GM18907 (cell line): ENCODE data around the gene GPATCH1.
"Not testable (repeated sequence)": the region's sequence is repeated elsewhere in the genome, so short reads cannot be mapped to it uniquely, and the experiment has no call there.

ENCODE experiments used
- ATAC-seq: cut with Tn5 transposase; IDR thresholded peaks from one replicate; pipeline ENCODE4 v1.9.1; 2021; ENCODE audit warnings: mild to moderate bottlenecking, moderate library complexity; ENCODE audit not compliant: unreplicated experiment

GPATCH1 gene

DNA sequence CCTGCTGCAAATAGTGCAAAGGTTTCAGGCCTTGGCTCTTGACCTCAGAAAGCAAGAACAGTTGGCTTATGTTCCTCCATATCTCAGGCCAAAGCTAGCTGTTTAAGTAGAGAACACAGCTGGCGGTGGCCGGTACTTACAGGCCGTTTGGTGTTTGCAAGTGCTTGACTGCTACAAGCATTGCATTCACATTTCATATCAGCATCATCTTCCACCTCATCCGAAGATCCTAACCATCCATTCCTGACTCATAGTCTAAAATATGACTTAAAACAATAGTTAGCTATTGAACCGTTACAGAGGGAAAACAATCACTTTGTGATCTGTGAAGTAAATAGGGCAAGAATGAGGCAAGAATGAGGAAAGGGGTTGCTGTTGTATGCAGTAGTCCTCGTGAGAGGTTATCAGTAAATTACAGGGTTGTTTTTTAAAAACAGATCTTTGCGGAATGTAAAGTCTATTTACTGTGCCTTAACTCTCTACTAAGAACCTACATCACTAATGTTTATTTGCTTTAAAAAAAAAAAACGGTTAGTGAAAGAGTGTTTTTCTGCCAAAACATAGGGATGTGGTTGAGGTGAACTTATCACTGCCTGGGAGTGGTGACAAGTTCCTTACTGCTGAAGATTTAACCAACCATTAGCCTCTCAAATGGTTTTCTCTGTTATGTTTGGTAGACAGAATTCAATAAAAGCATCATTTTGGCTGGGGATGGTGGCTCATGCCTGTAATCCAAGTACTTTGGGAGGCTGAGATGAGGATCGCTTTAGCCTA is 29.3 kb downstream of the GPATCH1 start:
- no peak for ATAC-seq

GRCh38 chr19:33111587-33111986 is 30.6 kb downstream of the GPATCH1 start:
- no peak for ATAC-seq

DNA sequence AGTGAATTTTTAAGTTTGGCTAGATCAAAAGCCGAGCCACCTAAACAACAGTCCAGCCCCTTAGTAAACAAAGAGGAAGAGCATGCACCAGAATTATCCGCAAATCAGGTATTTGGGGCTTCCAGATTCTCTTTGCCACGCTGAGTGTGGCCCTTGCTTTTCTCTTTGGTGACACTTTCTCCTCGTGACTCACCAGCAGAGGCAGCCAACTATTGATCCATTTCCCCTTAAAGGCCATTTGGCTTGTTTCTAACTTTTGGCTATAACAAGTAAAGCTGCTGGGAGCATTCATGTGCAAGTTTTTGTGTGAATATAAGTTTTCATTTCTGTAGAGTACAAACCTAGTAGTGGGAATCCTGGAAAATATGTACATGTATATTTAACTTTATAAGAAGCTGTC is 33.3 kb downstream of the GPATCH1 start:
- no peak for ATAC-seq

GRCh38 chr19:33117501-33117900 is 36.5 kb downstream of the GPATCH1 start:
- ATAC-seq, result no peak

DNA sequence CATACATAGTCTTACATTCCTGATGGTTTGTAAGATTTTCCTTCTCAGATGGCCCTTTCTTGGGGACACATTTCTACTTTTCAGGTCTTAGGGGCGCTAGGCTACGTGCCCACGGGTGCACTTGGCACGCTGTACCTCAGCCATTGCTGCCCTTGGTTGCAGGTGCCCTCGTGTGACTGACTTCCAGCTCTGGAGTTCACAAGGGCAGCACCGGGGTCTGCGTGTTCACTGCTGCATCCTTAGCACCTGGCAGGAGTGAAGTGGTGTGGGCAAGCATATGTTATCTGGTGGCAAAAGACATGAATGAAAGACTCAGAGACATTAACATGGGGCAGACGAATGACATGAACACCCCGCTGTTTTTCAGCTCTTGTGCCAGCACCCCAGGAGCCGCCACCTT is 37.7 kb downstream of the GPATCH1 start:
- no peak for ATAC-seq

DNA sequence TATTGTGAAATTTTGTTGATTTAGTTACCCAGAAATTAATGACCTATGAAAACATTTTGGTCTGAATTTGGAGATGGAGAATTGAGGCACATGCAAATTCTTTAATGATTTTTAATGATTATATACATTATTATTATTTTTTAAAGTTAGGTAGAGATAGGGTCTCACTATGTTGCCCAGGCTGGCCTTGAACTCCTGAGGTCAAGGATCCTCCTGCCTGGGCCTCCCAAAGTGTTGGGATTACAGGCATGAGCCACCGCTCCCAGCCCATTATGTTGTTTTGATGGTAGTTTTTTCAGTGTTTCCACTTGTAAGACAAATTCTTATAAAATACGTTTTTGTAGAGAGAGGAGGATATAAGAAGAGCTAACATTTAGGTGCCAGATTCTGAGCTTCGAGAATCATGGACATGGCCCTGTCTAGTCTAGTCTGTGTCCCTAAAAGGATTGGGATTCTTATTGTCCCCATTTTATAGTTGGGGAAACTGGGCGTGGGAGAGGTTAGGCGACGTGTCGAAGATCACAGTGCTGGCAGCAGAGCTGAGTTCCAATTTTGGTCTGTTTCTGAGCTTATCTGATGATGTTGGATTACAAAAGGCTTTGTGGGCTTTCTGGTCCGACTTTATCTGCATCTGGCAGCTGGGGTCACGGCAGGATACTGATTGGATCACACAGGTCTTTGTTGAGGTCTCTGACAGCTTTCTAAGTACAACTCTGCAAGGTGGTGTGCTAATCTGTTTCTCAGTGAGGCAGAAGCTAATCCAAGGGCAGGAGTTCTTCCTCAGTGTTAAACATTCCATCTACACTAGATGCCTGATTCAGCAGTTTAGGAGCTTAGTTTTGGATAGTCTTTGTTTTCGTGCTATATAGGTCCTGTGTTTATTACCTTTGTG is 43.5 kb downstream of the GPATCH1 start:
- no peak for ATAC-seq

DNA sequence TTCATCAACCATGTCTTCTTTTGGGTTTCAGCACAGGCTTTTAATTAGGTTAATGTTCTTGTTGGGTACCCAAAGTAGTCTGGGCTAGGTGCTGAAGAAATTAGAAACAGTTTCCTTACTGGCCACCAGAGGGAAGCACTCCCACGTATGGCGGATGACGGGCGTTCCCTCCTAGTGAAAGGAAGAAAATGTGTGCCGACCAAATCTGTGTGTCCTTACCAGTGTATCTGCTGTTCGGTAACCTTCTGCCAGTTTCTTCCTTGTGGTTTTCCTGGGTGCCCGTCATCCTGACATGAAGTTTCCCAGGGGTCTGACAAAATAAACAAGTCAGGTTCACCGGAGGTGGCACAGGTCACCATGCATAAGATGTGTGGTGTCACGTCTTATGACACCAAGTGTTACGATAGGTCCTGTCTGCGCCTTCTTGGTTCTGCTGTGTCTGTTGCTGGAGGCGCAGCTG is 45.0 kb downstream of the GPATCH1 start:
- peak; percentile 52 for ATAC-seq

DNA sequence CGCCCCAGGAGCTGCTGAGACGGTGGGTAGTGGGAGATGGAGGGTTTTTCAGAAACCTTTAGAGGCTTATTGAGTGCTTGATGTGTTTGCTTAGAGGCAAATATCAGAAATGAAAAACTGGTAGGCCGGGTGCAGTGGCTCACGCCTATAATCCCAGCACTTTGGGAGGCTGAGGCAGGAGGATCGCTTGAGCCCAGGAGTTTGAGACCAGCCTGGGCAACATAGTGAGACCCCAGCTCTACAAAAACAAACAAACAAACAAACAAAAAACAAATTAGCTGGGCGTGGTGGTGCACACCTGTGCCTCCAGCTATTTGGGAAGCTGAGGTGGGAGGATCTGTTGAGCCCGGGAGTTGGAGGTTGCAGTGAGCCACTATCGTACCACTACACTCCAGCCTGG is 45.7 kb downstream of the GPATCH1 start:
- not testable (repeated sequence) for ATAC-seq

DNA sequence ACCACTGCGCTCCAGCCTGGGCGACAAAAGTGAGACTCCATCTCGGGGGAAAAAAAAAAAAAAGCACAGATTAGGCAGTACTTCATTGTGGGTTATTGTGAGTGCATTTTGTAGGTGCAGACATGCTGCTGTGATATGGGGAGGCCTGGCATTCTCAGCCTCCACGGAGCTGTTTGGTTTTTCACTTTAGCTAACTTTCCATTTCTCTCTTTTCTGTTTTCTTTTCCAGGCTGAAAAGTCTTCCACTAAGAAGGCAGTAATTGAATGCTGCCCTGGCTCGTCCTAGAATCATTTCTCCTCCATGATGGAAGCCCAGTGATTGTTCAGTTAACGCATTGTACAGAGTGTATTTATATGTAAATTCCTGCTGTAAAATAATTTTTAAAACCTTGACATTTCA is 48.9 kb downstream of the GPATCH1 start:
- ATAC-seq, result no peak

DNA sequence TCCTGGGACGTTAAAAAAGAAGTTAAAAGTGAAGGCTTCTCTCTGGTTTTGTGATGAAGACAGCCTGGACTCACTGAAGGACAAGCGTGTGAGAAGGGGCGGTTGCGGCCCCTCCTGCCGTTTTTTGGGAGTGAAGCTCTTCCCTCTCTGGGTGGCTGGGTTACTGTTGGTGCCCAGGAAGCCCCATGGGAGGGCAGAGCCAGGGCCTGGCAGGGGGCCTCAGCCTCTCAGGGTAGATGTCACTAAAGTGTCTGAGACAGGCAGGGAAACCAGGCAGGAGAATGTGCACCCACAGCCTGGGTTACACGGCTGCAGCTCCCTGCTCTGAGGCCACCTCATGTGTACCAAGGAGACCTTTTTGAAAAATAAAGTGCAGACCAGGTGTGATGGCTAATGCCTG is 49.5 kb downstream of the GPATCH1 start:
- no peak for ATAC-seq

DNA sequence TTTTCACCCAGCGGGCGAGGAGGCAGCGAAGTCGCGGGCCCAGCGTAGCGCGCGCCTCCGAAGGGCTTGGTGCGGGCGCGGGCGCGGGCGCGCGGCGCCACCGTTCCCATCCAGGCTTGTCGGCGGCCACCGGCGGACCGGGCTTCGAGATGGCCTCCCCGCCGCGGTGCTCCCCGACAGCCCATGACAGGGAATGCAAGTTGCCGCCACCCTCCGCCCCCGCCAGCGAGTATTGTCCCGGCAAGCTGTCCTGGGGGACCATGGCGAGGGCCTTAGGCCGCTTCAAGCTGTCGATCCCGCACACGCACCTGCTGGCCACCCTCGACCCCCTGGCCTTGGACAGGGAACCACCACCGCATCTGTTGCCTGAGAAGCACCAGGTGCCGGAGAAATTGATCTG is 51.0 kb downstream of the GPATCH1 start, which contains the start of gene WDR88:
TSS of gene WDR88 (plus strand) at position 94 of the 400 bp plus-strand sequence. CDS start at position 150, 56 bp downstream.
- ATAC-seq, result no peak

GRCh38 chr19:33132425-33132824 is 51.4 kb downstream of the GPATCH1 start:
- ATAC-seq, result no peak

DNA sequence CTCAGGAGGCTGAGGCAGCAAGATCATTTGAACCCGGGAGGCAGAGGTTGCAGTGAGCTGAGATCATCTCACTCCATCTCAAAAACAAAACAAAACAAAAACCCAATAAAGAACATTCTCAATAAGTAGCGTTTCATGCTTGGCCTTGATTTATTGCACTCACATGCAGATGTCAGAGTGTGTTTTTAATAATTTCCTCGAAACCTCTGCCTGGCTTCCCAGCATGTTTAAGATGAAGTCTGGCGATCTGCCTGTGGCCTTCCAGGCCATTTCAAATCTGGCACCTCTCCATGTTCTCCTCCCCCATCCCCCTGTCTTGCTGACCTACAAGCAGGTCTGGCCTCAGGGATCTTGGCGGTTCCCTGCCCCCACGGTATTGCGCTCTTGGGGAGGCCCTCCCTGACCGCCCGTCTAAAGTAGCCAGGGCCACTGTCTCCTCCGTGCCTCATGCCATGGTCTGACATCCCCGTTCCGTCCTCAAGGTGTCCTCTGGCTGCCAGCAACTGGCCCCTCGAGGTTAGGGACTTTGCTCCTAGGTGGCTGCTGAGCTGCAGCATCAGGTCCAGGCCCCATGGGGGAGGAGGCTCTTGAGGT is 52.6 kb downstream of the GPATCH1 start:
- ATAC-seq, result no peak

GRCh38 chr19:33134571-33135041 is 53.6 kb downstream of the GPATCH1 start:
- no peak for ATAC-seq

DNA sequence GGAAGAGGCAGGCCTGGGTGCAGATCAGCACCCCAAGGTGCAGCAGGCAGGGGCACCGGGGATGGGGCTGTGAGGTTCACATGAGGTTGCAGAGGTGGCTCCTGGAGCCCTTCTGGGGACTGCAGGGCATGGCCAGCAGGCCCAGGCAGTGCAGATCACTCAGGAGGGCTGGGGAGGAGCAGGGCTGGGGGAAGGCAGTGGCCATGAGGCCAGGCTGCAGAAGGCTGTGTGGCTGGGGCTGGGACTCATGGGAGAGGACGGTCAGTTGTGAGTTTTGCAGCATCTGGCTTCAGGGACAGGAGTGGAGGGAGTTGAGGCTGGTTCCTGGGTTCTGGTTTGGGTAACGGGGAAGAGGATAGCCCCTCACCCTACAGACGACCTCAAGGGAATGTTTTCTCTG is 58.2 kb downstream of the GPATCH1 start:
- ATAC-seq, result no peak

DNA sequence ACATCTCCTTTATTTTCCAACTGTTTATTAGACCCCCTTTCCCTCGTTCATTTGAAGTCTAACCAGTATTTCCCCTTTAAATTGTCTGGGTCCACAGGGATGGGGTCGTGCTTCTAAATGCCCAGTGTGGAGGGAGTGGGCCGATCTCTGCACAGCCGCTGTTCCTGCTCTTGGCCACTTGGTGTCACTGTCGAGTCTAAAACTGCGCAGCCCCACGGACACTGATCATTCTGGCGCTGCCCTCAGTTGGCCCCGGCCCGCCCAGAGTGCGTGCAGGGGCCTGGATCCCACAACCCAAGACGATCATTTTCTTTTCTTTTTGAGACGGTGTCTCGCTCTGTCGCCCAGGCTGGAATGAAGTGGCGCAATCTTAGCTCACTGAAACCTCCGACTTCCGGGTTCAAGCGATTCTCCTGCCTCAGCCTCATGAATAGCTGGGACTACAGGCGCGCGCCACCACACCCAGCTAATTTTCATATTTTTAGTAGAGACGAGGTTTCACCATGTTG is 63.0 kb downstream of the GPATCH1 start:
- no peak for ATAC-seq

DNA sequence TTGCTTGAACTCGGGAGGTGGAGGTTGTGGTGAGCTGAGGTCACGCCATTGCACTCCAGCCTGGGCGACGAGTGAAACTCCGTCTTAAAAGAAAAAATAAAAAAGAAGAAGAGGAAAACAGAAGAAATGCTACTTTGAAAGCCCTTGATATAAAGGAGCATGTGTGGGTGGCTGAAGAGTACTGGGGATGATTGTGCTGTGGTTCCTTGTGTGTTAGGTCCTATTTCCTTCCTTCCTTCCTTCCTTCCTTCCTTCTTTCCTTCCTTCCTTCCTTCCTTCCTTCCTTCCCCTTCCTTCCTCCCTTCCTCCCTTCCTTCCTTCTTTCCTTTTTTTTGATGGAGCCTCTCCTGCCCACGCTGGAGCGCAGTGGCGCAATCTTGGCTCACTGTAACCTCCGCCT is 65.2 kb downstream of the GPATCH1 start:
- ATAC-seq, result no peak

DNA sequence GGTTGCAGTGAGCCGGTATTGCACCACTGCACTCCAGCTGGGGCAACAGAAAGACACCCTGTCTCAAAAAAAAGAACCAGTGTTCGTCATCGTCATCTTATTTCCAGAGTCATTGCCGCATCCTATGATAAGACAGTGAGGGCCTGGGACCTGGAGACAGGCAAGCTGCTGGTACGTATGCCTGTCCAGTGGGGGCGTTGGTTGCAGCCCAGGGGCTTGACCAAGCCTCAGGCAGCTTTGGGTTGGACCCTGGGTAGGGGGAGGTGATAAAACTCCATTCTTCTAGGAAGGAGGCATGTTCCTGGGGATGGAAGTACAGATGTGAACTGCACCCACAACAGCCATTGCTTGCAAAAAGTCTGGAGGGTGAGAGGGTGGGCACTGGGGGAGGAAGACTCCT is 66.6 kb downstream of the GPATCH1 start:
- no peak for ATAC-seq

- ATAC-seq, result no peak
These were observed 70.0 kb downstream of the GPATCH1 start for GRCh38 chr19:33150852-33151518.

DNA sequence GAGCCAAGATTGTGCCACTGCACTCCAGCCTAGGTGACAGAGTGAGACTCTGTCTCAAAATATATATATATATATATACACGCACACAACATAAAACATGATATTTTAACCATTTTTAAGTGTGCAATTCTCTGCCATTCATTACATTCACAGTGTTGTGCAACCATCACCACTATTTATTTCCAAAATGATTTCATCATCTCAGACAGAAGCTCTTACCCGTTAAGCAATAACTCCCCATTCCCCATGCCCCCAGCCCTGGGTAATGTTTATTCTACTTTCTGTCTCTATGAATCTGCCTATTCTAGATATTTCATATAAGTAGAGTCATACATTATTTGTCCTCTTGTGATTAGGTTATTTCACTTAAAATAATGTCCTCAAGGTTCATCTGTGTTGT is 71.2 kb downstream of the GPATCH1 start:
- no peak for ATAC-seq

- not testable (repeated sequence) for ATAC-seq
These were observed 71.6 kb downstream of the GPATCH1 start for GRCh38 chr19:33152625-33153024.
